IMR-90 (cell line): Measurements from ENCODE around the gene ARAP1. TPM values are rescaled to one million over a fixed set of nuclear protein-coding genes. Genes with fewer than 3 reads are reported as not detected.

Source experiments
- ATAC-seq: fragments of 200-7000 bp; cut with Tn5 transposase; 2 replicates; pipeline ENCODE4 v1.9.1; 2020; ENCODE audit warnings: low read depth, mild to moderate bottlenecking, moderate library complexity
- BruUV-seq: library from RNA; stranded (reverse); fragments of 400-500 nt; replicated peaks from 2 replicates; lab custom pipeline; 2021; lab: Mats Ljungman, UMichigan
- CTCF ChIA-PET: fragments of 300-600 bp; formaldehyde crosslinking; extraction: SDS; loops from one replicate; lab custom pipeline; 2021; ENCODE audit warnings: antibody characterized with exemption; lab: Yijun Ruan, JAX
- POLR2A ChIA-PET: fragments of 300-600 bp; sonication (Branson Sonifier 250); formaldehyde crosslinking; loops from one replicate; lab custom pipeline; 2022; ENCODE audit warnings: antibody characterized with exemption; ENCODE audit not compliant: unreplicated experiment; lab: Charles Lee
- DNase-seq: peaks from one replicate; pipeline ENCODE4 v3.0.0; 2013
- H2AFZ ChIP-seq: replicated peaks from 2 replicates; pipeline ENCODE3; 2013; ENCODE audit warnings: low read length, mild to moderate bottlenecking; ENCODE audit not compliant: poor library complexity
- H2AK5ac ChIP-seq: 2 replicates; pipeline ENCODE4 v1.6.1; 2013; ENCODE audit warnings: low read depth, low read length, inconsistent platforms
- H2AK9ac ChIP-seq: replicated peaks from 2 replicates; pipeline ENCODE3; 2013; ENCODE audit warnings: mild to moderate bottlenecking, low read depth, low read length, moderate library complexity; ENCODE audit not compliant: poor library complexity
- H2BK120ac ChIP-seq: 2 replicates; pipeline ENCODE4 v1.6.1; 2013; ENCODE audit warnings: low read depth, low read length, inconsistent platforms
- H2BK15ac ChIP-seq: 3 replicates; pipeline ENCODE4 v1.6.1; 2013; ENCODE audit warnings: low read depth, low read length, inconsistent platforms
- H2BK20ac ChIP-seq: 2 replicates; pipeline ENCODE4 v1.6.1; 2013; ENCODE audit warnings: low read depth, mild to moderate bottlenecking, inconsistent platforms, low read length, moderate library complexity
- H2BK5ac ChIP-seq: 2 replicates; pipeline ENCODE4 v1.6.1; 2013; ENCODE audit warnings: mild to moderate bottlenecking, low read depth, low read length, inconsistent platforms; ENCODE audit not compliant: poor library complexity, severe bottlenecking
- H3K14ac ChIP-seq: replicated peaks from 2 replicates; pipeline ENCODE4 v1.6.1; 2013; ENCODE audit warnings: low read depth, low read length, inconsistent platforms
- H3K18ac ChIP-seq: 2 replicates; pipeline ENCODE4 v1.6.1; 2013; ENCODE audit warnings: low read depth, low read length, control low read depth
- H3K23ac ChIP-seq: 2 replicates; pipeline ENCODE4 v1.6.1; 2013; ENCODE audit warnings: low read depth, low read length, inconsistent platforms
- H3K27ac ChIP-seq: 2 replicates; pipeline ENCODE4 v1.5.1; 2013; ENCODE audit warnings: mild to moderate bottlenecking, control low read depth, low read length; ENCODE audit not compliant: insufficient read depth
- H3K27me3 ChIP-seq: 2 replicates; pipeline ENCODE4 v1.6.1; 2013; ENCODE audit warnings: low read length; ENCODE audit not compliant: control insufficient read depth, insufficient read depth
- H3K36me3 ChIP-seq: 2 replicates; pipeline ENCODE4 v1.6.1; 2013; ENCODE audit warnings: low read length, mixed read lengths; ENCODE audit not compliant: control insufficient read depth, insufficient read depth
- H3K4ac ChIP-seq: 2 replicates; pipeline ENCODE4 v1.6.1; 2013; ENCODE audit warnings: low read depth, low read length, inconsistent platforms
- H3K4me1 ChIP-seq: 2 replicates; pipeline ENCODE4 v1.6.1; 2013; ENCODE audit warnings: low read length, mixed read lengths; ENCODE audit not compliant: control insufficient read depth, insufficient read depth
- H3K4me2 ChIP-seq: 2 replicates; pipeline ENCODE4 v1.6.1; 2013; ENCODE audit warnings: low read depth, mild to moderate bottlenecking, control low read depth, low read length, moderate library complexity
- H3K4me3 ChIP-seq: 2 replicates; pipeline ENCODE4 v1.5.1; 2013; ENCODE audit warnings: low read depth, mild to moderate bottlenecking, control low read depth, low read length, moderate library complexity; ENCODE audit not compliant: insufficient read depth
- H3K56ac ChIP-seq: 2 replicates; pipeline ENCODE4 v1.6.1; 2013; ENCODE audit warnings: low read length, inconsistent platforms; ENCODE audit not compliant: insufficient read depth; ENCODE audit errors: extremely low read depth
- H3K79me1 ChIP-seq, 2 experiments: 2 replicates each; pipeline ENCODE4 v1.6.1; 2013; ENCODE audit warnings: low read length in 2 of 2, inconsistent platforms in 1 of 2, low read depth in 1 of 2
- H3K9ac ChIP-seq: 2 replicates; pipeline ENCODE4 v1.6.1; 2013; ENCODE audit warnings: low read depth, low read length, control low read depth
- H3K9me1 ChIP-seq: 2 replicates; pipeline ENCODE4 v1.6.1; 2013; ENCODE audit warnings: low read length, inconsistent platforms; ENCODE audit not compliant: insufficient read depth
- H3K9me3 ChIP-seq: 2 replicates; pipeline ENCODE4 v1.6.1; 2013; ENCODE audit warnings: low read length; ENCODE audit not compliant: control insufficient read depth, insufficient read depth
- H4K20me1 ChIP-seq: 2 replicates; pipeline ENCODE4 v1.6.1; 2013; ENCODE audit warnings: low read length, inconsistent platforms; ENCODE audit not compliant: insufficient read depth
- H4K5ac ChIP-seq: 2 replicates; pipeline ENCODE4 v1.6.1; 2013; ENCODE audit warnings: mild to moderate bottlenecking, low read depth, low read length, control low read depth
- H4K8ac ChIP-seq, 2 experiments: 2 replicates each; pipeline ENCODE4 v1.6.1; 2013; ENCODE audit warnings: low read depth in 2 of 2, low read length in 2 of 2, control low read depth in 1 of 2, inconsistent platforms in 1 of 2
- H4K91ac ChIP-seq: 2 replicates; pipeline ENCODE4 v1.6.1; 2013; ENCODE audit warnings: low read depth, low read length, inconsistent platforms; ENCODE audit not compliant: insufficient read depth
- CHD1 ChIP-seq: IDR thresholded peaks from 2 replicates; pipeline ENCODE4 v1.6.1; 2012; ENCODE audit warnings: low read depth, low read length, improper control_type of control experiment
- FOS ChIP-seq: fragments of 150-350 bp; IDR thresholded peaks from 2 replicates; pipeline ENCODE4 v1.6.1; 2016; ENCODE audit warnings: low read depth, low read length
- MAZ ChIP-seq: IDR thresholded peaks from 2 replicates; pipeline ENCODE4 v1.6.1; 2012; ENCODE audit warnings: low read depth, mild to moderate bottlenecking, low read length, improper control_type of control experiment, moderate library complexity, borderline replicate concordance
- MXI1 ChIP-seq: IDR thresholded peaks from 2 replicates; pipeline ENCODE4 v1.6.1; 2012; ENCODE audit warnings: low read depth, mild to moderate bottlenecking, low read length, moderate library complexity, borderline replicate concordance
- NFE2L2 ChIP-seq: fragments of 150-350 bp; IDR thresholded peaks from 2 replicates; pipeline ENCODE4 v1.6.1; 2016; ENCODE audit warnings: low read depth, mild to moderate bottlenecking, low read length
- POLR2A ChIP-seq: IDR thresholded peaks from 2 replicates; pipeline ENCODE4 v1.6.1; 2012; ENCODE audit warnings: mild to moderate bottlenecking, low read depth, low read length
- RAD21 ChIP-seq: IDR thresholded peaks from 2 replicates; pipeline ENCODE4 v1.6.1; 2012; ENCODE audit warnings: low read length, improper control_type of control experiment
- RCOR1 ChIP-seq: IDR thresholded peaks from 2 replicates; pipeline ENCODE4 v1.6.1; 2012; ENCODE audit warnings: mild to moderate bottlenecking, low read length, improper control_type of control experiment; ENCODE audit not compliant: insufficient replicate concordance
- SMC3 ChIP-seq: fragments of 150-350 bp; IDR thresholded peaks from 2 replicates; pipeline ENCODE4 v1.6.1; 2016; ENCODE audit warnings: low read depth, mild to moderate bottlenecking, antibody characterized with exemption, low read length, moderate library complexity
- WGBS, 2 experiments: methylation state at CpG; one replicate each; pipeline versions ENCODE4 v1.1.5 to v1.1.7; 2013; ENCODE audit warnings: missing lambda C conversion rate in 2 of 2; ENCODE audit not compliant: insufficient read length in 1 of 2; ENCODE audit errors: extremely low coverage in 2 of 2; 5-methylcytosine and 5-hydroxymethylcytosine counted together
- dilution Hi-C: fragments of 300-500 bp; cut with HindIII; formaldehyde crosslinking; loops from one replicate; pipeline ENCODE4 v1.14.3; 2018; ENCODE audit warnings: low sequenced_read_pairs; ENCODE audit not compliant: unreplicated experiment
- in situ Hi-C: fragments of 300-500 bp; cut with MboI; formaldehyde crosslinking; loops from 3 replicates; pipeline ENCODE4 v1.14.3; 2019; ENCODE audit warnings: low sequenced_read_pairs, inconsistent platforms, mixed read lengths
- intact Hi-C: fragments of 100-400 bp; cut with micrococcal nuclease; formaldehyde crosslinking; loops from 2 replicates; pipeline ENCODE4 v1.10.0; 2022
- polyA plus RNA-seq, 3 experiments: library from polyadenylated mRNA; depleted of rRNA; stranded (reverse); fragments of >200 nt; gene quantifications; 2 replicates each; pipeline ENCODE4 v1.2.3, GENCODE V29; 2012; ENCODE audit warnings: low replicate concordance in 1 of 3
- total RNA-seq: library from RNA; depleted of rRNA; stranded (reverse); fragments of >200 nt; gene quantifications from 2 replicates; pipeline ENCODE4 v1.2.3, GENCODE V29; 2012
- TF ChIP-seq, protein P1 (sequence below): conservative IDR thresholded peaks from 2 replicates; pipeline ENCODE4 v1.5.1; 2012; ENCODE audit warnings: mild to moderate bottlenecking, low read depth, low read length, improper control_type of control experiment

Gene ARAP1
- total and polyA plus RNA-seq, 2 of the 4 experiments (the other 2 are of a cell fraction), result 37.6 to 63.1 TPM

- TF ChIP-seq MAZ, result no peak
- peak; percentile 20; the same call in 1 of the 2 replicates for TF ChIP-seq FOS
These were observed 16.6 kb downstream of the ARAP1 start (continued) for GRCh38 chr11:72735495-72736027.

GRCh38 chr11:72732329-72732728 is 19.9 kb downstream of the ARAP1 start:
- intact Hi-C loops (no loop called here), in situ Hi-C loops (no loop called here), dilution Hi-C loops (no loop called here)
- no peak overlapping the region for H2AK9ac ChIP-seq
- peaks cover 20% of the 10 kb centered on the region for H3K4me1 ChIP-seq
- H3K9ac ChIP-seq, result no peak overlapping the region
- no peak overlapping the region for H3K4ac ChIP-seq
- ChIA-PET CTCF (interaction anchor here (1.2 kb wide), 1 partner anchor 78 kb away, joined by 3 read pairs; no protein-coding TSS in a partner anchor), POLR2A (interaction anchor here (0.5 kb wide), 1 partner anchor 29 kb away, joined by 6 read pairs; no protein-coding TSS in a partner anchor)
- no peak overlapping the region for H2BK120ac ChIP-seq
- TF ChIP-seq POLR2A, result no peak
- TF ChIP-seq CHD1, result no peak
- TF ChIP-seq RCOR1, result no peak
- no peak for TF ChIP-seq MXI1
- no peak for TF ChIP-seq NFE2L2
- TF ChIP-seq RAD21, result no peak
- TF ChIP-seq MAZ, result no peak
- TF ChIP-seq SMC3, result no peak
- TF ChIP-seq, protein P1, sequence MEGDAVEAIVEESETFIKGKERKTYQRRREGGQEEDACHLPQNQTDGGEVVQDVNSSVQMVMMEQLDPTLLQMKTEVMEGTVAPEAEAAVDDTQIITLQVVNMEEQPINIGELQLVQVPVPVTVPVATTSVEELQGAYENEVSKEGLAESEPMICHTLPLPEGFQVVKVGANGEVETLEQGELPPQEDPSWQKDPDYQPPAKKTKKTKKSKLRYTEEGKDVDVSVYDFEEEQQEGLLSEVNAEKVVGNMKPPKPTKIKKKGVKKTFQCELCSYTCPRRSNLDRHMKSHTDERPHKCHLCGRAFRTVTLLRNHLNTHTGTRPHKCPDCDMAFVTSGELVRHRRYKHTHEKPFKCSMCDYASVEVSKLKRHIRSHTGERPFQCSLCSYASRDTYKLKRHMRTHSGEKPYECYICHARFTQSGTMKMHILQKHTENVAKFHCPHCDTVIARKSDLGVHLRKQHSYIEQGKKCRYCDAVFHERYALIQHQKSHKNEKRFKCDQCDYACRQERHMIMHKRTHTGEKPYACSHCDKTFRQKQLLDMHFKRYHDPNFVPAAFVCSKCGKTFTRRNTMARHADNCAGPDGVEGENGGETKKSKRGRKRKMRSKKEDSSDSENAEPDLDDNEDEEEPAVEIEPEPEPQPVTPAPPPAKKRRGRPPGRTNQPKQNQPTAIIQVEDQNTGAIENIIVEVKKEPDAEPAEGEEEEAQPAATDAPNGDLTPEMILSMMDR, result no peak
- no peak overlapping the region for H3K27ac ChIP-seq
- H2AFZ ChIP-seq, result no peak overlapping the region
- no peak overlapping the region for H3K14ac ChIP-seq
- DNase-seq, result no peak
- no peak overlapping the region for H4K5ac ChIP-seq
- H2BK20ac ChIP-seq, result no peak overlapping the region
- no peak for ATAC-seq
- H4K91ac ChIP-seq, result no peak overlapping the region
- H3K9me3 ChIP-seq, result no peaks in the 10 kb centered on the region
- no TSS peak for BruUV-seq
- H4K8ac ChIP-seq, result no peak overlapping the region
- 94% methylated on average over 6 of the region's 10 CpGs; no CpG with 5 or more reads in 1 of the 2 experiments for WGBS, 2 experiments
- no peak overlapping the region for H3K23ac ChIP-seq
- H2AK5ac ChIP-seq, result no peak overlapping the region
- no peak overlapping the region for H3K56ac ChIP-seq
- no peak overlapping the region for H2BK15ac ChIP-seq
- H3K9me1 ChIP-seq, result peaks cover 18% of the 10 kb centered on the region
- H3K4me3 ChIP-seq, result no peak overlapping the region
- H3K36me3 ChIP-seq, result no peaks in the 10 kb centered on the region
- H3K18ac ChIP-seq, result no peak overlapping the region
- H2BK5ac ChIP-seq, result no peak overlapping the region
- H3K4me2 ChIP-seq, result no peak overlapping the region
- H3K79me1 ChIP-seq, result peaks cover 11 to 63% of the 10 kb centered on the region in 2 experiments; a peak in 3 of 4 replicates
- H3K27me3 ChIP-seq, result no peaks in the 10 kb centered on the region
- H4K20me1 ChIP-seq, result peaks cover 3% of the 10 kb centered on the region; the same call in 1 of the 2 replicates
